ENCODE results near the gene XPC.

Gene XPC

DNA sequence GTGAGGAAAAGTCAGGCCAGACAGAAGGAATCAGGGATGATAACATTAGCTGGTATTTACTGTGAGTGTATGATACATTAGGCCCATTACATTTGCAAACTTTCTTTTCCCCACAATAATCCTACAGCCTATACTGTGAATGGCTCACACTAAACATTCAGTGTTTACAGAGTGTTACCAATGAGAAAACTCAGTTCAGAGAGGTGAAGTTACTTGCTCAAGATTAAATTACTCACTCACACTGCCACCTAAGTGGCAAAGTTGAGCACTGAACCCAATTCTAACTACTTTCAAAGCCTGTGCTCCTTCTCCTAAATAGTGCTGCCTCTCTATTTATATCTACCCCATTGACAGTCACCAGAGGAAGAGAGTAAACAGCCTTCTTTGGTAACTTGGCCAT is 8.5 kb downstream of the XPC start:
- Histone ChIP-seq H3K4me3 (no peak overlapping the region), H3K27ac (no peak overlapping the region)
- DNase-seq (ENCODE audit: low spot score), result no peak
- TF ChIP-seq CTCF (IDR thresholded peaks at IDR 0.05), result no peak

DNA sequence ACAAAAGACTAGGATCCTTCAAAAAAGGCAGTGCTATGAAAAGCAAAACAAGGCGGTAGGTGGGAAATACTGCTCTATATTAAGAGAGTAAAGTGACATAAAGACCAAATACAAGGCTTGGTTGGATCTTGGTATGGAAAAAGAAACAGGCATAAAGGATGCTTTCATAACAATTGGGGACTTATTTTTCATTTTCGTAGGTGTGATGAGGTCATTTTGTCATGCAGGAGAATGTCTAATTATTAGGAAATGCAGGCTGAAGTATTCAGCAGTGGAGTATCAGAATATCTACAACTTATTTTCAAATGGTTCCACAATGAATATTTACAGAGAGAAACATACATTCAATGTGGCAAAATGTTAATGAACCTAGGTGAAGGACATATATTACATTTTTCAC is 9.0 kb downstream of the XPC start:
- TF ChIP-seq CTCF (IDR thresholded peaks at IDR 0.05), result no peak
- no peak overlapping the region for H3K4me3 ChIP-seq

GRCh38 chr3:14166877-14167603 is 11.4 kb downstream of the XPC start:
- H3K4me3 ChIP-seq, result no peak overlapping the region
- DNase-seq (ENCODE audit: low spot score), result no peak
- no peak for TF ChIP-seq CTCF (IDR thresholded peaks at IDR 0.05)
- no peak overlapping the region for H3K27ac ChIP-seq

More for the DNA sequence above, 9.0 kb downstream of the XPC start:
- DNase-seq (ENCODE audit: low spot score), result no peak
- no peak overlapping the region for H3K27ac ChIP-seq

DNA sequence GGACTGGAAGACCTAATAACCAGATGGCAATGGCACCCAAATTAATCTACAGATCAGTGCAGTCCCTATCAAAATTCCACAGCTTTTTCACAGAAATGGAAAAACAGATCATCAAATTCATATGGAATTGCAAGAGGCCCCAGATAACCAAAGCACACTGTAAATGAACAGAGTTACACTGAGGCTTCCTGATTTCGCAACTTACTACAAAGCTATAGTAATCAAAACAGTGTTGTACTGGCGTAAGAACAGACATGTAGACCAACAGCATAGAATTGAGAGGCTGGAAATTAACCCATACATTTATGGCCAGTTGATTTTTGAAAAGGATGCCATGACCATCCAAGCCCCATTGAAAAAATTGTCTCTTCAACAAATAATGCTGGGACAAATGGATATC is 16.2 kb downstream of the XPC start:
- no peak overlapping the region for H3K27ac ChIP-seq
- no peak for DNase-seq (ENCODE audit: low spot score)
- no peak overlapping the region for H3K4me3 ChIP-seq
- no peak for TF ChIP-seq CTCF (IDR thresholded peaks at IDR 0.05)

GRCh38 chr3:14161282-14161681 is 17.1 kb downstream of the XPC start:
- Histone ChIP-seq H3K27ac (no peak overlapping the region), H3K4me3 (no peak overlapping the region)
- no peak for TF ChIP-seq CTCF (IDR thresholded peaks at IDR 0.05)
- no peak for DNase-seq (ENCODE audit: low spot score)

- H3K27ac ChIP-seq, result no peak overlapping the region
- H3K4me3 ChIP-seq, result no peak overlapping the region
- DNase-seq (ENCODE audit: low spot score), result no peak
- no peak for TF ChIP-seq CTCF (IDR thresholded peaks at IDR 0.05)
These were observed 19.0 kb downstream of the XPC start for GRCh38 chr3:14159426-14159825.

DNA sequence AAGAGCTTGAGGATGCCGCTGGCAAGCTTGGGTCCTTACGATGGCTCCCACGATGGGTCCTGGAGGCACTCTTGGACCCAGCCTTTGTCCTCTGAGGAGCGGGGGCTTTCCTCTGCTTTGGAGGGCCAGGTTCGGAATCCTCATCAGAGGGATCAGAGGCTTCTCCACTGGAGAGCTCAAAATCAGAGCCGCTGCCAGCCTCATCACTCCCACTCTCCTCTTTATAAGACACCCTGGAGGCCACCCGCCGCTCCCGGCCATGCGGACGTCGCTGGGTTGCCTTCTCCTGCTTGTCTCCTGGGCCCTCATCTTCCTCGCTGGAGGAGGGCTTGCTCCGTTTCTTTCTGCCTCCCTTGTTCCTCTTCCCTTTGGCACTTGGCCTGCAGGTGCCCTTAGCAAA is 20.0 kb downstream of the XPC start:
- TF ChIP-seq CTCF (IDR thresholded peaks at IDR 0.05), result no peak
- no peak overlapping the region for H3K4me3 ChIP-seq

More for the DNA sequence above, 20.0 kb downstream of the XPC start:
- no peak overlapping the region for H3K27ac ChIP-seq
- no peak for DNase-seq (ENCODE audit: low spot score)
